DND-41 (cell line): ENCODE results near the gene KIF22.
"Not testable (repeated sequence)": the region's sequence is repeated elsewhere in the genome, so short reads cannot be mapped to it uniquely, and the experiment has no call there.

Experiments
- ATAC-seq: fragments of 200-7000 bp; cut with Tn5 transposase; 3 replicates; pipeline ENCODE4 v1.9.1; 2021; ENCODE audit warnings: low read depth; ENCODE audit not compliant: insufficient read depth
- DNase-seq: peaks from one replicate; pipeline ENCODE4 v3.0.0-alpha.2; 2020
- H2AFZ ChIP-seq: 2 replicates; pipeline ENCODE4 v1.6.0; 2012; ENCODE audit warnings: low read depth, low read length
- H3K27ac ChIP-seq: 2 replicates; pipeline ENCODE4 v1.5.1; 2012; ENCODE audit warnings: low read length, inconsistent platforms
- H3K27me3 ChIP-seq: fragments of 200-600 bp; sonication (generic); 2 replicates; pipeline ENCODE4 v1.6.0; 2012; ENCODE audit warnings: low read length, mild to moderate bottlenecking, inconsistent platforms; ENCODE audit not compliant: insufficient read depth, poor library complexity
- H3K36me3 ChIP-seq: 2 replicates; pipeline ENCODE4 v1.5.1; 2012; ENCODE audit warnings: low read length, inconsistent platforms; ENCODE audit not compliant: insufficient read depth
- H3K4me1 ChIP-seq: 2 replicates; pipeline ENCODE4 v1.5.1; 2012; ENCODE audit warnings: mild to moderate bottlenecking, low read length; ENCODE audit not compliant: insufficient read depth
- H3K4me2 ChIP-seq: 2 replicates; pipeline ENCODE4 v1.6.0; 2012; ENCODE audit warnings: mild to moderate bottlenecking, moderate library complexity, low read length, inconsistent platforms; ENCODE audit not compliant: insufficient read depth
- H3K4me3 ChIP-seq, 2 experiments: fragments of 200-600 bp in 1 of 2; shearing (Covaris generic) in 1 of 2; 2 replicates each; pipeline ENCODE4 v1.5.1; 2012 to 2016; ENCODE audit warnings: inconsistent platforms in 2 of 2, low read length in 2 of 2, mild to moderate bottlenecking in 2 of 2, low read depth in 1 of 2, moderate library complexity in 1 of 2
- H3K79me2 ChIP-seq: 2 replicates; pipeline ENCODE4 v1.6.0; 2012; ENCODE audit warnings: low read length, inconsistent platforms; ENCODE audit not compliant: insufficient read depth
- H3K9ac ChIP-seq: 2 replicates; pipeline ENCODE4 v1.6.0; 2012; ENCODE audit warnings: low read depth, mild to moderate bottlenecking, inconsistent platforms, low read length, moderate library complexity
- H3K9me3 ChIP-seq: 2 replicates; pipeline ENCODE4 v1.5.1; 2012; ENCODE audit warnings: low read length, moderate library complexity, mild to moderate bottlenecking, inconsistent platforms; ENCODE audit not compliant: insufficient read depth, severe bottlenecking
- H4K20me1 ChIP-seq: 2 replicates; pipeline ENCODE4 v1.6.0; 2012; ENCODE audit warnings: low read length; ENCODE audit not compliant: insufficient read depth
- CTCF ChIP-seq: IDR thresholded peaks from 2 replicates; pipeline ENCODE4 v1.5.1; 2012; ENCODE audit warnings: borderline replicate concordance, low read length, moderate library complexity, mild to moderate bottlenecking; ENCODE audit not compliant: poor library complexity, severe bottlenecking; ENCODE audit errors: extremely low read depth
- EZH2 ChIP-seq: IDR thresholded peaks from 3 replicates; pipeline ENCODE4 v1.6.1; 2012; ENCODE audit warnings: borderline replicate concordance, low read depth, mild to moderate bottlenecking, moderate library complexity, low read length, inconsistent platforms; ENCODE audit not compliant: severe bottlenecking

KIF22 gene

GRCh38 chr16:29769507-29769906 lies 21.0 kb upstream of the KIF22 start:
- no peak for DNase-seq
- Histone ChIP-seq H4K20me1 (no peaks in the 10 kb centered on the region), H3K4me1 (no peaks in the 10 kb centered on the region), H3K27me3 (no peaks in the 10 kb centered on the region), H3K4me2 (no peak overlapping the region), H3K27ac (no peak overlapping the region), H3K9me3 (no peaks in the 10 kb centered on the region), H3K79me2 (no peaks in the 10 kb centered on the region), H3K36me3 (no peaks in the 10 kb centered on the region), H3K9ac (no peak overlapping the region), H3K4me3 (no peak overlapping the region), H2AFZ (no peak overlapping the region)
- TF ChIP-seq CTCF (no peak), EZH2 (no peak)
- ATAC-seq, result no peak

DNA sequence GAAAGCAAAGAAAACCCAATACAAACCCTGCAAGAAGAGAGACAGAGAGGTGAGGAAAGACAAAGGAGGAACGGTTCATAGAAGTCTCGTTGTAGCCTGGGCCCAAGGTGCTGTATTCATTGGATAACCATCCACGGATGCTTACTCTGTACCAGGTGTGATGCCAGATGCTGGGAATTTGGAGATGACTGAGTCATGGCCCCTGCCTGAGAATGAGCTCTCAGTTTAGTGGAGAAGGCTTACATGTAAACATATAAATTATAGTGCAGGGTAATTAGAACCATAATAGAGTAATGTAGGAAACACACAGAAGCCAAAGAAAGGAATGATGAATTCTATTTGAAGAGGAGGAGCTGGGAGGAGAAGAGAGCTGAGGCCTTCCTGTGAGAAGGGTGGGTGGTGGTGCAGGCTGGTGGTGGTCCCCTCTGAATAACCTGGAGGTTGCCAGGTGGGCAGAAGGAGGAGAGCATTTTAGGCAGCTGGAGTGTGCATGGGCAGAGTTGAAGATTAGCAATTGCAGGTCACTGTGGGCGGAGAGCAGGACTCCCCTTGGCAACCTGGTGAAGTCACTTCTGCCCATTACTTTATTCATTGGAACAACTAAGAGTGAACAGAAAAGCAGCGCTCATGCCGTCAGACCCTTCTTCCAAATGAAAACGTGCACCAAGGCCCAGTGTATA lies 20.2 kb upstream of the KIF22 start:
- Histone ChIP-seq H2AFZ (no peak overlapping the region), H3K27ac (no peak overlapping the region), H3K79me2 (no peaks in the 10 kb centered on the region), H3K36me3 (no peaks in the 10 kb centered on the region), H3K4me3 (no peak overlapping the region), H3K27me3 (no peaks in the 10 kb centered on the region), H4K20me1 (no peaks in the 10 kb centered on the region), H3K4me1 (no peaks in the 10 kb centered on the region), H3K9me3 (no peaks in the 10 kb centered on the region), H3K9ac (no peak overlapping the region), H3K4me2 (no peak overlapping the region)
- TF ChIP-seq EZH2 (no peak), CTCF (no peak)
- ATAC-seq, result no peak
- no peak for DNase-seq

DNA sequence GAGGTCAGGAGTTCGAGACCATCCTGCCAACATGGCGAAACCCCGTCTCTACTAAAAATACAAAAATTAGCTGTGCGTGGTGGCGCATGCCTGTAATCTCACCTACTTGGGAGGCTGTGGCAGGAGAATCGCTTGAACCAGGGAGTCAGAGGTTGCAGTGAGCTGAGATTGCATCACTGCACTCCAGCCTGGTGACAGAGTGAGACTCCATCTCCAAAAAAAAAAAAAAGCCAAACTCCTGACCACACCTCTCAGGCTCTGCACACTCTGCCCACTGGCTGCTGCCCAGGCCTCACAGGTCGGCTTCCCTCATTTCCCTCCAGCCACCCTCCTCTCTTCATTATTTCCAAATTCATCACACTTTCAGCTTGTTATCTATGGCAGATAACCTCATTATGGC lies 18.2 kb upstream of the KIF22 start:
- H2AFZ ChIP-seq, DNase-seq, H3K36me3 ChIP-seq, H3K9ac ChIP-seq, H3K4me3 ChIP-seq, H3K79me2 ChIP-seq, H3K4me2 ChIP-seq, H3K9me3 ChIP-seq, H3K27ac ChIP-seq, H3K27me3 ChIP-seq, ATAC-seq, H3K4me1 ChIP-seq, H4K20me1 ChIP-seq: not testable (repeated sequence)

DNA sequence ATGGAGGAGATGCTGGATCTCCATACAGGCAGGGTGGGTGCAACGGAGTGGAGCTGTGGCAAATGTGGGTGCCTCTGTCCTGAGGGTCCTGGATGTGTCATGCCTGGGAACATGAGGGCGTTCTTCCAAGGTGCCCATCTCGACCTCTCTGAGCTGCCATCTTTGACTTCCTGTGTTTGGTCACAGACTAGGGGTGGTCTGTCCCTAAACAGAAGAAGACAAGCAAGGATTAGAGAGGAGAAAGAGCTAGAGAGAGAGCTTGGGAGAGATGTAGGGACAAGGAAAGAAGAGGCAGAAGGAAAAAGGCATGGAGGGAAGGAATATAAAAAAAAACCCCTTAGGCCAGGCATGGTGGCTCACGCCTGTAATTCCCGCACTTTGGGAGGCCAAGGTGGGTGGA lies 15.8 kb upstream of the KIF22 start:
- Histone ChIP-seq H3K27ac (no peak overlapping the region), H2AFZ (no peak overlapping the region), H3K36me3 (no peaks in the 10 kb centered on the region), H3K79me2 (no peaks in the 10 kb centered on the region), H3K9me3 (no peaks in the 10 kb centered on the region), H3K4me3 (no peak overlapping the region), H3K27me3 (no peaks in the 10 kb centered on the region), H3K4me1 (no peaks in the 10 kb centered on the region), H3K9ac (no peak overlapping the region), H4K20me1 (no peaks in the 10 kb centered on the region), H3K4me2 (no peak overlapping the region)
- ATAC-seq, result no peak
- TF ChIP-seq CTCF (no peak), EZH2 (no peak)
- DNase-seq, result no peak
